GM19025 (cell line): Measurements from ENCODE around the gene EPB42.
"Not testable (repeated sequence)": the region's sequence is repeated elsewhere in the genome, so short reads cannot be mapped to it uniquely, and the experiment has no call there.

Source experiments
- ATAC-seq: cut with Tn5 transposase; IDR thresholded peaks from one replicate; pipeline ENCODE4 v1.9.1; 2021; ENCODE audit warnings: mild to moderate bottlenecking, low read depth, moderate library complexity; ENCODE audit not compliant: unreplicated experiment

EPB42 gene

DNA sequence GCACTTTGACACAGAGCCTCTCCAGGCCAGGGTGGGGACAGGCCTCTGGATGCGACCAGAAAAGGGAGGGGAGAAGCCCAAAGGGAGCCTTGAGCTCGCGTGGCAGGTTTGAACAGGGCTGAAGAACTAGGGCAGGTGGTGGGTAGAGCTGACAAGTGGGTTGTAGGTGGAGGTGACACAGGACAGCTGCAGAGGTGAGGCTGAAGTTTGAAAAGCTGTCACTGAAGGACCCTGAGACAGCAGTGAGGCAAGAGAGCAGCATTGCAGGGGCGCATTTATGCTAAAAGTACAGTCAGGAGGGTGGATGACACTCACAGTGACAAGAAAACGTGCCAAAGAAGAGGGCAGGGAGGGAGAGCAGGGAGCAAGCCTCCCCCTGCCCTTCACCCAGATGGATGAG is 21.8 kb upstream of the EPB42 start:
- ATAC-seq, result no peak

DNA sequence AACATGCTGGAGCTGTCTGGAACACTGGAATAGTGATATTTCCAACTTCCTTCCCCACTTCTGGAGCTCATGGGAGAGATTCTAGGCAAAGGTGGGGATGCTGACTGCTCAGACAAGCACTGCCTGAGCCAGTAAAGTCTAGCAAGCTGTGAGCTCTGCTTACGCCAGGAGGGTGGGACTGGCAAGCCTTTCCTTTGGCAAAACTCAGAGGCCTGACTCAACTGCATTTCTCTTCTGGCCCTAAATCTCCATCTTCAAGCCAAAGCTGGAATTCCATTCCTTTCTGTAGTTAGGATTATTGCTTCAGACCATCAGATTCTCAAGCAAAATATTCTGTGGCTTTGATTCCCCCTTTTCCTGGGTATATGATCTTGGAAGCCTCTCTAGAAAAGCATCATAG is 20.3 kb upstream of the EPB42 start:
- ATAC-seq, result no peak

DNA sequence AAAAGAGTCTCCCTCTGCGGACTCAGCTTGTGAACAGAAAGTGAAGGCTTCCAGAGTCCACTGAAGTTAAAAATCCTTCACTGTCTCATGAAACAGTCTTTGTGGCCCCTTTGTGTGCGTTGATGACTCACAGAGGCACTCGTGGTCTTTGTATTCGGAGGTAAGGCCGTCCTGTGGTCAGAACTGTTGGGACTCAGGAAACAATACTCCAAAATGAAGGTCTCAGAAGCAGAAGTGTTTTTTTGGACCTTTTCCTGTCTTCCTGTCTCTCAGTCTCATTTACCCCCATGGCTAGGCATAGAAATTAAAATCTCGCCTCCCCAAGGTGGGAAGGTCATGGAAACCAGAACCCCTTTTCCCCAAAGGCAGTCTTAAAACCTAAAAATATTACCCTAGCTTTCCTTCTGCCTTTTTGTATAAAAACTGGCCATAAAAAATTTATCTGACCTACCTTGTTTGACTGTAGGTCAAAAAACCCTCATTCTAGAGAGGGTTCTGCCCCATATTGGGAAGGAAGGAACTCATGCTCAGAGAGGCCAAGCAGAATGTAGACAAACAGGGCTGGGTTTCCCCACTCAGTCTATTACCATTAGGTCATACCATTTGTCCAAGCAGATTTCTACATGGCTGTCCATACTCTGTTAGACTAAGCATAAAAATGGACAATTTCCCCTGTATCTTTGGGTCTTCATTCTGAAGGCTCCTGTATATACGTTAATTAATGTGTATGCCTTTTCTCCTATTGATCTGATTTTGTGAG is 19.1 kb upstream of the EPB42 start:
- no peak for ATAC-seq

DNA sequence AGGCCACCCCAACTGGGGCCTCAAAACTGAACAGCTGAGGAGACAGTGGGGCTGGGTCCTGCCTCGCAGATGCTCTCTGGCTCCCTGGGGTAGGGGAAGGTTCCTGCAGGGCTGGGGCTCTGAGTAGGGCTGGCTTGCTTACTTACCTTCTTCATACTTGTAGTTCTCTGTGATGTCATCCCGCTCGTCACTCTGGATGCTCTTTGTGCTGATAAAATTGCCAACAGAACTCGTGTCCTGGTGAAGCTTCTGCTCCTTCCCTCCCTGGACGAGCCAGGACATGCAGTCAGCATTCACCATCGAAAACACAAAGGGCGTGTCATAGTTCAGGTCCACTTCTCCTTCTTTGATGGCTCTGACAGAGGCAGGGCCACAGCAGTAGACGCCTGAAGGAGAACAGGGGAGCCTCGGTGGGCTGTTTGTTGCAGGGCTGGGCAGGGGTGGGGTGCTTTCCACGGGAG is 17.9 kb upstream of the EPB42 start:
- no peak for ATAC-seq

DNA sequence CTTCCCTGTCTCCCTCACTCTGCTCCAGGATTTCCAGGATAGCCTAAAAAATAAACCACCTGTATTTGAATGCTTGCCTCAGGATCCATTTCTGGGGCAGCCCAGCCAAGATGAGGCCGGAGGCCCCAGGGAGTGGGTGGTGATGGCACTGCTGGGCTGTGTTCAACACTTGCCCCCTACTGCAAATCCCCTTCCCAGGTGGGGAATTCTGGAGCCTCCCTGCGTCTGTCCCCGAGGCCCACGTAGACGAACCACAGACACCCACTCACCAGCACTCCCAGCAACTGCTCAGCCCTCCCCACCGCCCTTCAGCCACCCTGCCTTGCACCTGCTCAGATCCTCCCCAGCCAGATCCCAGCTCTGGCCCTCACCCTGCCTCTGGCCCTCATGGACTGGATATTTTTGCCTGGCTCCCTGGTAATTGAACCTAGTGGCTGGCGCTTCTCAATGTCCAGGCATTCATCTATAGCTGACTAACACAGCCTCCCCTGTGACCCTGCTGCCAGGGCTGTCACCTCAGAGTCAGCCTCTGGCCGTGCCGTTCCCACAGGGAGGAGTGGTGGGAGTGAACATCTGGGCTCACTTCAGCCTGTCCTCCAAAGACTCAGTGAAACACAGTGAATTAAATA is 17.1 kb upstream of the EPB42 start:
- no peak for ATAC-seq

DNA sequence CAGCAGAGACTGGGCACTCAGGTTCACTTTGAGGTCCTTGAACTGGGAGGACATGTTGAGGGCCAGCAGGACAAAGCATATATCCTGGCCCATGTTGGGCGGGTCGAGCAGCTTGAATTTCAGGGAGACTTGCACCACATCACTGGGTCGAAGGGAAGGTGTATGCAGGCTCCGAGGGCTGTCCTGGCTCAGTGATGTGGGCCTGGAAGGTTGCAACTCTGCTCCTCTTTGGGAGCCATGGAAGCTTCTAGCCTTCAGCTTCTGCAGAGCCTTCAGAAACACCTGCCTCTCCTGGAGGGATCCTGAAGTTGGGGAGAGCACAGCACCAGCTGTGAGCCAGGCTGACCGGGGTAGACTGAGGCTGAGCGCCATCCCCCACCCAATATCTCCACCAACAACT is 14.7 kb upstream of the EPB42 start:
- no peak for ATAC-seq

DNA sequence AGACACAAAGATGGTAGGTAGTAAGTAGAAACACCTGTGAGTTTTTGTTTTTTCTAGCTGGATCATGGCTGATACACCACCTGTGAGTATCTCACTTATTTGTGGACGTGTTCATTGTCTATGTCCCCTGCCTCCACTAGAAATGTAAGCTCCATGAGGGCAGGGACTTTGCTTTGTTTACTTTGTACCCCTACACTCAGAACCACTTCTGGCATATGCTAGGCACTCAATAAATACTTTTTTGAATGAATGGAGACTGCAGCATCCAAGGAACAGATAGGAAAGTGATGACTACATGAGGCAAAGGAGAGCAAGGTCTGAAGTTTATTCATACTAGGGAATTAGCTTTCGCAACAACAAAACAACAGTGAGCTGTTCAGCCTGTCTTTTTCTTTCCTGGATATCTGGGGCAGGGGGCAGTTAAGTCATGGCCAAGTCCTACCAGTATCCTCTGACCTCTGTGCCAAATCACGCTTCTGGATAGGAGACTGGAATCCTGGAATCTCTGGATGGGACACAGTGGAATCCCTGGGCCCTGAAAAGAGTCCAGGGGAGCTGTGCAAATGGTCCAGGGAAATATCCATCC is 11.6 kb upstream of the EPB42 start:
- ATAC-seq, result no peak

DNA sequence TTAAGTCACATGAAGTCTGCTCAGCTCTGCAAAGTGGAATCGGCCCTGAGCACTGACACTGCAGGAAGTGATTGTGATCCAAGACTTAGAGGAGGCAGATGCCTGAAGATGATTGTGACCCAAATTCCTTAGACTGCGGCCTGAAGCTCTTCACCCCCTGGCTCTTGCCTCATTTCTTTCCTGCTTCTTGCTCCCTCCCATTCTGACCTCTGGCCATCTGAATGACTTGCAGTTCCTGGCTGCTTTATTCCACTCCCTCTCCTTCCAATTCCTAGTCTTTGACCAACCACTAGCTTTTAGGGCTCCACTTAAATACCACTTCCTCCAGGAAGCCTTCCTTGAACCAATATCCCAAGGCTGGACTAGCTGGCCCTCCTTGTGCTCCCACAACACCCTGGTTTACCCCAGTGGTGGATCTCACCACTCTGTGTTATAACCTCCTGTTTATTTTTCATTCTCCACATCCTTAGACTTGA is 9.9 kb upstream of the EPB42 start:
- ATAC-seq, result no peak

DNA sequence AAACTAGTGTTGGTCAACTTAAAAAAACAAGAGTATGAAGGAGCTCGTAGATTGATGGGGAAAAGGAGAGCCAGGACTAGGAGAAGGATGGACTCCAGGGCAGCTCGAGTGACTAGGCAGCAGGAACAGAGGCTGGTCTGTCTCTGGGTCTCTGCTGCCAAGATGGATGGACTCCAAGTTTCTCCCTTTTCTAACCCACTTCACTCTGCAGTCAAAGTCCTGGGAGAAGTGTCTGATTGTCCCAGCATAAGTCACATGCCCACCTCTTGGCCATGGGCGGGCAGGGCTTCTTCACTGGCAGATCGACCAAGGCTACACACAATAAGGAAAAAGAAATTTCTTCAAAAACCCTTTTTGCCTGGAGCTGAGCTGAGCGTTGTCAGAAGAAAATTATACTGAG is 9.2 kb upstream of the EPB42 start:
- ATAC-seq, result no peak

DNA sequence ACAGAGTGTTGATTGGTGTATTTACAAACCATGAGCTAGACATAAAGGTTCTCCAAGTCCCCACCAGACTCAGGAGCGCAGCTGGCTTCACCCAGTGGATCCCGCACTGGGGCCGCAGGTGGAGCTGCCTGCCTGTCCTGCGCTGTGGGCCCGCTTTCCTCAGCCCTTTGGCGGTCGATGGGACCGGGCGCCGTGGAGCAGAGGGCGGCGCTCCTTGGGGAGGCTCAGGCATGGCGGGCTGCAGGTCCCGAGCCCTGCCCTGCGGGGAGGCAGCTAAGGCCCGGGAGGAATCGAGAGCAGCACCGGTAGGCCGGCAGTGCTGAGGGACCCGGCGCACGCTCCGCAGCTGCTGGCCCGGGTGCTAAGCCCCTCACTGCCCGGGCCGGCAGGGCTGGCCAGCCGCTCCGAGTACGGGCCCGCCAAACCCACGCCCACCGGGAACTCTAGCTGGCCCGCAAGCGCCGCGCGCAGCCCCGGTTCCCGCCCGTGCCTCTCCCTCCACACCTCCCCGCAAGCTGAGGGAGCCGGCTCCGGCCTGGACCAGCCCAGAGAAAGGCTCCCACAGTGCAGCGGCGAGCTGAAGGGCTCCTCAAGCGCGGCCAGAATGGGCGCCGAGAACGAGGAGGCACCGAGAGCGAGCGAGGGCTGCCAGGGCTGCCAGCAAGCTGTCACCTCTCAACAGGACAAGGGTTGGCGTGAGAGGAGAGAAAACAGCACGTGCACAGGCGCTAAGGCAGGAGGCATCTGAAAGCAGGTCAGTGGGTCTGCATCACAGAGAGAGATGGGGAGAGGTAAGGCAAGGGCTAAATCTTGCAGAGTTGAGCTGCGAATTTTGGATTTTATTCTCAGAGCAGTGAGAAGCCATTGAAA is 5.9 kb upstream of the EPB42 start:
- ATAC-seq, result no peak

DNA sequence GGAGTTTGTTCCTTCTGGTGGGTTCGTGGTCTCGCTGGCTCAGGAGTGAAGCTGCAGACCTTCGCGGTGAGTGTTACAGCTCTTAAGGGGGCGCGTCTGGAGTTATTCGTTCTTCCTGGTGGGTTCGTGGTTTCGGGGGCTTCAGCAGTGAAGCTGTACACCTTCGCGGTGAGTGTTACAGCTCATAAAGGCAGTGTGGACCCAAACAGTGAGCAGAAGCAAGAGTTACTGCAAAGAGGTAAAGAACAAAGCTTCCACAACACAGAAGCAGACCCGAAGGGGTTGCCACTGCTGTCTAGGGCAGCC is 5.1 kb upstream of the EPB42 start:
- not testable (repeated sequence) for ATAC-seq

DNA sequence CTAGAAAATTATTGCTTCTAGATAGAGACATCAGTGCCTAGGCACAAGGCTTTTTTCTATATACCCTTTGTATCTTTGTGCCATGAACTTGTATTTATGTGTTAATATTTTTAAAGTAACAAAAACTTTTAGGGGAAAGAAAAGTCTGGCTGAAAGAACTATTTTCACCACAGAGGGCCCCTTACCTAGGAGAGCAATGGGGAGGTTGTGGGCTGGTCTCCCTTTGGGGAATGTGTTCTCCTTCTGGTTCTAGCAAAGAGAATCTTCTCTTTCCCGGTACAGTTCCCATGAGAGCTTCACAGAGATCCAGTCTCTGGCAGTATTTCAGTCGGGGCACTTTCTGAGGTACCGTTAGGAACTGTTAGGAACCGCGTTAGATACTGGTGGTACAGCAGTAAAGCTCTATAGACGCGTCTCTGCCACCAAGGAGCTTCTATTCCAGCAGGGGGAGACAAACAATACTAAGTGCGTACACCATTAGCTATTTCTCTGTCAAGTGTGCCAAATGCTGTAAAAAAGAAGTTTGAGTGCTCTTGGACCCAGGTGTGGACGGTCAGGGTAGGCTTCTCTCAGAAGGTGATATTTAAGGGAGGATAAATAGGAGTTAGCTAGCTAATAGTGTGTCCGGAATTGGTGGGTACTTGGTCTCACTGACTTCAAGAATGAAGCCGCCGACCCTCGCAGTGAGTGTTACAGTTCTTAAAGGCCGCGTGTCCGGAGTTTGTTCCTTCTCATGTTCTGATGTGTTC is 4.6 kb upstream of the EPB42 start:
- ATAC-seq, result no peak

DNA sequence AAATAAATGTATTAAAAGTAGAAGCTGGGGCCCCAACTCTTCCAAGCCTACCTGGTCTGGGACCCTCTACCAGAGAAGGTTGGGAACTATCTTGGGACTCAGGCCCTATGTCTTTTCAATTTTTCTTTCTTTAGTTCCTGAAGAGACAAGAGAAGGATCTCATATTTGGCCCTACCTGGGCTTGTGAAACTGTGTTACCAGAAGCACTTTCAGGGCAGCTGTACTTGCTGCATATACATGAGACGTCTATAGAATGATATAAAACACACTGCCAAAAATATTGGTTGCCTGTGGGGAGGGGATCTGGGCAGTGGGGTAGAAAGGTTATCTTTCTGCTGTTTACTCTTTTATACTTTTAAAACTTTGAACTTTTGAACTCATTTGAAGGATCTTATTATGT is 604 bp upstream of the EPB42 start:
- no peak for ATAC-seq

DNA sequence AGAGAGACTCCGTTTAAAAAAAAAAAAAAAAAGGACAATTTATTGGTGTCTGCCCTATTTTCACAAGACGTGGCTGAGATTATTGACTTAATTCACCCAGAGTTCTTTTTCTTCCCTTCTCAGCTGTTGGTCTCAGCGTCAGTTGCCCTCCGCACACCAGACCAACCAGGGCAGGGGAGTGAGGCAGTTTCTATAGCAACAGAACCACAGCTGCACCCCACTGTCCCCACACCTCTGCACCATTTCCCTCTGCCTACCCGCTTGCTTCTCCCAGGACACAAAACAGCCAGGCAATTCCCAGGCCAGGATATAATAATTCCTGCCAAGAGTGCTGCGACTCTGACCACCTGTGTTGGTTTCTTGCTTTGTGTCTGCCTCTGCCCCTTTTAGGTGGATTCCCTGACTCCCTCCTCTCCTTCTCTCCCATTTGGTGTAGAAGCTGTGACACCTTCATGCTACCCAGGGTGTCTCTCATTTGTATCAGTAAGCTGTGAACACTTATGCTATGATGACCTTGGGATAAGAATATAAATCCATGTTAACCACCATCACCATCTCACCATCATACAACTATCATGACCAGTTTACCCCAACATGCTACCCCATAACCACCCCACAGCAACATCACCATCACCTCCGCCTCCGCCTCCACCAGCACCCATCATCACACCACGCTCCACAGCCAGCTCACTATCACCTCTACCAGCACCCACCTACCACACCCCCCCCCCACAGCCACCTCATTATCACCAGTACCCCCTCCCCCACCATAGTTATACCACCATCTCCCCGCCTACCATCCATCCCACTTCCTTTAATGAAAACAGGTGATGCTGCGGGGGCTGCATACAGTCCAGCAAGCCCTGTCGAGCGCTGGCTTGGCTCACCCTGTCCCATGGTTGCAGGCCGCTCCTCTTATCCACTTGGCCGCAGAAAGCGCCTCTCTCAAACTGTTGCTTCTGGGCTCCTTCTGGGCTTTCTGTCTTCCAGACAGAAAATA is 589 bp downstream of the EPB42 start:
- no peak for ATAC-seq

DNA sequence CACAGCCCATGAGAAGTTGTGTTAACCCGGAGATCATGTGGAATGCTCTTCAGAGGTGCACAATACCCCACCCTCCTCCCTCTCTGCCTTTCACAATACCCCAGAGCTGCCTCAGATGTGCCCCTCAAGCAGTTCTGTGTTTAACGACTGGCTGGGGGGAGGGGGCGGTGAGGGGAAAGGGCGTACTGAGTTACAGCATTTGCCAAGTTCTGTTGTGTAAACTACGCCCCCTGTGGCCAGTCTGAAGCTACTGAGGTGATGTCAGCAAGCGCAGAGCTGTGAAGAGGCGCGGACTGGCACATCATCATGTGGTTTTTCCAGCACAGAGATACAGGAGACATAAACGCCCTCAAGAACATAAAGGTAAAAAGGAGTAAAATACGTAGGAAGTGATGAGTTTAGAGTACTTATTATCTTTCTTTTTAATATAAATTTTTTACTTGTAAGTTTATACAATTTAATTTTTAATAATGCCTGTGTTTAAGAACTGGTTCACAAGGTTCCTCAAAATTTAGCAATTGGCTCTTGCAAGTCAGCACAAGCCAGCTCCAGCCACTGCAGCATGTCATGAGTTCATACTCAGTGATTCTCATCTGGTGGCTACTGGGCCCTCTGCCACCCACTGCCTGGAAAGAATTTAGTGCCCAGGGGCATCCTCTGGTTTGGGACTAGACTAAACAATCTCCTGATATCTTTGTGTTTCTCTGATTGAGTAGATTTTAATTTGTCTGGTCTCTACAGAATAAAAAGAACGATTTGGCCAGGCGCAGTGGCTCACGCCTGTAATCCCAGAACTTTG is 1.7 kb downstream of the EPB42 start:
- ATAC-seq, result no peak

DNA sequence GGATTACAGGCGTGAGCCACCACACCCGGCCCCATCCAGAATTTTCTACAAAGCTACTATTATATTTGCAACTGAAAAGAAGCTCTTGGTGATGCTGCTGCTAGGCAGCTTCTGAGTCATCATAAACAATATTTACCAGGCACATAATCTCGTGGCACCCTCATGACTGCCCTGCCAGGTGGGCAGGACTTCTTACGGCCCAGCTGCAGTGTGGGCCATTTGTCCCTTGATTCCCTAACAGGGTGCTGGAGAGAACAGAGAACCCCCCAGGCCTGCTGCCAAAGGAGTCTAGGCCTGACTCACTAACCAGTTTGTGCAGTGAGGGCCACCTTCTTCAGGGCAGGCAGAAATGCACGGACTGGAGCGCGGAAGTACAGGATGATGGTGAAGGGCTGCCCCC is 4.9 kb downstream of the EPB42 start:
- ATAC-seq, result no peak

DNA sequence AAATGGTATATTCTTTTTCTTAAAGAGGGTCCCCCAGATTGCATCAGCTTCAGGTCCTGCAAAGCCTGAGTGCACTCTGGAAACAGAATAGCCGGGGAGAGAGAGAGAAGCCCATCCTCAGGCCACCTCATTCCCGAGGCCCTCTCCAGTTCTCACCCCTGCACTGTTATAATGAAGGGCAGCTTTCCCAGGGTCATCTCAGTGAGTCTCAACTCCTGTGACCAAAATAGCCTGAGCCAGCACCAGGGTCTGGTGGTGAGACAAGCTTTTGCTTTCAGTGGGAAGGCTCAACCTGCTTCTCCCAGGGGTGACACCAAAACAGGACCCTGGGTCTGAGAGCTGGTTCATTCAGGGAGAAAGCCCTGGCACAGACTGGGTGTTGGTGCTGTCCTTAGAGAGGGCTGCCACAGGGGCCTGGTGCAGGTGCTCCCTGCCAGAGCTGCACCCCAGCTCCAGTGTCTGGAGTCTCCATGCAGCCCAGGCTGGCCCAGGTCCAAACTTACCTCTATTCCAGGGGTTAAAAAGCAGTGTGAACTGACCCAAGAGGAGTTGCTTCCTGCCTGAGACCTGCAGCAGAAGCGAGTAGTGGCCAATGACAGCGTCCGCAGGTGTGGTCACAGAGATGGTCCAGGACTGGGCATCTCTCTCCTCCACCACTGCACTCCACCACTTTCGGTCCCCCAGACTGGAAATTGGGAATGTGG is 6.1 kb downstream of the EPB42 start:
- ATAC-seq, result no peak

DNA sequence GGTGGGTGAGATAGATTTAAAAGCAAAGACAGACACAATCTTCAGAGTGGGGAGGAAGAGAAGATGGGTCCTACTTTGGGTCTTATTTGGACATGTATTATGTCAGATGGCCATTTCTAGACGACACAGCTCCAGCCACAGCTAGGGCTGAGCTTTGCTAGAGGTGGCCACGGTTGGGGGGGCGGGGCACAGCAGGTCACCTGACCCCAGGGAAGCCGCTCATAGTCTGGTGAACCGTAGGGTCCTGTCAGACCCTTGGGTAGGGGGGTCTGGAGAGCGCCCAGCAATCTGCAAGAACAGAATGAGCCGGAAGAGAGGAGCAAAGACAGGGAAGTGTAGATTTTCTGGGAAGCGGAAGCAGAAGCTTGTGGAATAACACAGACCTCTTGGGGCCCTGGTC is 6.6 kb downstream of the EPB42 start:
- ATAC-seq, result no peak
